ENCODE results near the gene AHDC1.
"Not testable (repeated sequence)": the region's sequence is repeated elsewhere in the genome, so short reads cannot be mapped to it uniquely, and the experiment has no call there.

- TF ChIP-seq CTCF, POLR2A (IDR thresholded peaks at IDR 0.05): not testable (repeated sequence)
These were observed 16.0 kb upstream of the AHDC1 start for GRCh38 chr1:27619782-27620438.
